Neuronal stem cell (in vitro differentiated cells): Measurements from ENCODE around the gene MAD1L1.

ENCODE experiments used
- DNase-seq: peaks from one replicate; pipeline ENCODE4 v3.0.0-alpha.2; 2013; ENCODE audit warnings: low spot score
- H2AFZ ChIP-seq: one replicate; pipeline ENCODE4 v1.6.1; 2013; ENCODE audit warnings: mild to moderate bottlenecking, low read length, inconsistent platforms
- H2AK5ac ChIP-seq: 2 replicates; pipeline ENCODE4 v1.6.1; 2013; ENCODE audit warnings: low read depth, mild to moderate bottlenecking, inconsistent platforms, low read length, moderate library complexity, mixed read lengths
- H2BK120ac ChIP-seq: 2 replicates; pipeline ENCODE4 v1.6.1; 2013; ENCODE audit warnings: low read depth, mild to moderate bottlenecking, inconsistent platforms, low read length, moderate library complexity, mixed read lengths
- H2BK12ac ChIP-seq: one replicate; pipeline ENCODE4 v1.6.1; 2013; ENCODE audit warnings: low read length, inconsistent platforms
- H2BK15ac ChIP-seq: 2 replicates; pipeline ENCODE4 v1.6.1; 2013; ENCODE audit warnings: mild to moderate bottlenecking, low read length, inconsistent platforms, mixed read lengths
- H2BK5ac ChIP-seq: one replicate; pipeline ENCODE4 v1.6.1; 2013; ENCODE audit warnings: inconsistent platforms, mild to moderate bottlenecking, low read length, moderate library complexity
- H3K14ac ChIP-seq: one replicate; pipeline ENCODE4 v1.6.1; 2013; ENCODE audit warnings: low read length, inconsistent platforms
- H3K18ac ChIP-seq: 2 replicates; pipeline ENCODE4 v1.6.1; 2013; ENCODE audit warnings: low read length, inconsistent platforms
- H3K23ac ChIP-seq: 2 replicates; pipeline ENCODE4 v1.6.1; 2013; ENCODE audit warnings: low read depth, mild to moderate bottlenecking, mixed read lengths, low read length, inconsistent platforms; ENCODE audit not compliant: poor library complexity
- H3K27ac ChIP-seq: replicated peaks from 3 replicates; pipeline ENCODE4 v1.5.1; 2013; ENCODE audit warnings: low read length, inconsistent platforms
- H3K27me3 ChIP-seq, 3 experiments: 2 replicates each; pipeline ENCODE4 v1.6.1; 2013; ENCODE audit warnings: low read length in 3 of 3, mild to moderate bottlenecking in 2 of 3, inconsistent platforms in 1 of 3, low read depth in 1 of 3, mixed read lengths in 1 of 3, moderate library complexity in 1 of 3; ENCODE audit not compliant: control insufficient read depth in 3 of 3, insufficient read depth in 3 of 3
- H3K36me3 ChIP-seq, 2 donors: replicated peaks in 1 of 2; 2 replicates each; pipeline ENCODE4 v1.6.1; 2013; ENCODE audit warnings: low read length in 2 of 2; ENCODE audit not compliant: control insufficient read depth in 2 of 2, insufficient read depth in 2 of 2
- H3K4ac ChIP-seq: 2 replicates; pipeline ENCODE4 v1.6.1; 2013; ENCODE audit warnings: inconsistent platforms, mild to moderate bottlenecking, low read length, moderate library complexity
- H3K4me1 ChIP-seq, 2 donors: 1 replicate in 1 of 2; 2 replicates in 1 of 2; pipeline ENCODE4 v1.6.1; 2013; ENCODE audit warnings: low read length in 2 of 2, low read depth in 1 of 2; ENCODE audit not compliant: control insufficient read depth in 2 of 2, insufficient read depth in 1 of 2
- H3K4me2 ChIP-seq: one replicate; pipeline ENCODE4 v1.6.1; 2013; ENCODE audit warnings: mild to moderate bottlenecking, low read length, inconsistent platforms; ENCODE audit not compliant: insufficient read depth, poor library complexity, severe bottlenecking
- H3K4me3 ChIP-seq, 2 donors: 2 replicates each; pipeline ENCODE4 v1.5.1; 2013; ENCODE audit warnings: low read length in 2 of 2, mild to moderate bottlenecking in 2 of 2, inconsistent platforms in 1 of 2, moderate library complexity in 1 of 2
- H3K79me1 ChIP-seq: one replicate; pipeline ENCODE4 v1.6.1; 2013; ENCODE audit warnings: low read depth, mild to moderate bottlenecking, inconsistent platforms, low read length, moderate library complexity
- H3K9ac ChIP-seq: one replicate; pipeline ENCODE4 v1.6.1; 2013; ENCODE audit warnings: mild to moderate bottlenecking, low read depth, low read length, inconsistent platforms; ENCODE audit not compliant: poor library complexity
- H3K9me3 ChIP-seq, 2 donors: replicated peaks in 1 of 2; 2 replicates each; pipeline versions ENCODE3 to v1.6.1; 2013; ENCODE audit warnings: low read length in 2 of 2, mild to moderate bottlenecking in 2 of 2, inconsistent platforms in 1 of 2, low read depth in 1 of 2, mixed read lengths in 1 of 2, moderate library complexity in 1 of 2; ENCODE audit not compliant: control insufficient read depth in 2 of 2, insufficient read depth in 1 of 2
- H4K8ac ChIP-seq: one replicate; pipeline ENCODE4 v1.6.1; 2013; ENCODE audit warnings: low read depth, mild to moderate bottlenecking, inconsistent platforms, low read length, moderate library complexity
- H4K91ac ChIP-seq: one replicate; pipeline ENCODE4 v1.6.1; 2013; ENCODE audit warnings: low read length, low read depth, mild to moderate bottlenecking, inconsistent platforms; ENCODE audit not compliant: poor library complexity
- WGBS, 2 donors: extraction: QIAGEN DNeasy Blood & Tissue Kit; methylation state at CpG; one replicate each; pipeline ENCODE4 v1.1.7; 2013; ENCODE audit warnings: missing lambda C conversion rate in 2 of 2, mixed read lengths in 1 of 2; ENCODE audit not compliant: insufficient read length in 2 of 2, insufficient replicate concordance in 1 of 2; ENCODE audit errors: extremely low coverage in 2 of 2; 5-methylcytosine and 5-hydroxymethylcytosine counted together

Gene MAD1L1

GRCh38 chr7:2072042-2072441, 160.7 kb downstream of the MAD1L1 start:
- Histone ChIP-seq H2BK5ac (no peak overlapping the region), H3K9ac (no peak overlapping the region), H3K79me1 (no peaks in the 10 kb centered on the region), H3K4me1 (peaks cover 22 to 31% of the 10 kb centered on the region in 2 donors), H3K14ac (no peak overlapping the region), H3K23ac (no peak overlapping the region), H2BK12ac (no peak overlapping the region), H4K8ac (no peak overlapping the region), H3K4ac (no peak overlapping the region), H3K18ac (no peak overlapping the region), H2AFZ (no peak overlapping the region), H2BK120ac (no peak overlapping the region), H3K27me3 (peaks cover 0 to 2% (median 0%) of the 10 kb centered on the region in 3 experiments), H3K4me2 (no peak overlapping the region), H4K91ac (no peak overlapping the region), H3K9me3 (peaks cover 3 to 5% of the 10 kb centered on the region in 2 donors), H3K27ac (no peak overlapping the region), H3K4me3 (no peak overlapping the region), H2AK5ac (no peak overlapping the region), H2BK15ac (no peak overlapping the region), H3K36me3 (peaks cover 16 to 19% of the 10 kb centered on the region in 2 donors)
- no peak for DNase-seq
- WGBS, 2 donors: no CpG with 5 or more reads among the region's 12 CpGs

GRCh38 chr7:2071133-2071832, 161.5 kb downstream of the MAD1L1 start:
- H3K36me3 ChIP-seq: peaks cover 11 to 21% of the 10 kb centered on the region in 2 donors
- peak; percentile 37 for DNase-seq
- no peaks in the 10 kb centered on the region for H3K79me1 ChIP-seq
- H2AFZ ChIP-seq: no peak overlapping the region
- no peak overlapping the region for H2BK5ac ChIP-seq
- no CpG with 5 or more reads among the region's 25 CpGs for WGBS, 2 donors
- H3K18ac ChIP-seq: peak overlapping the region; percentile 22
- no peak overlapping the region for H3K4me2 ChIP-seq
- H2BK120ac ChIP-seq: no peak overlapping the region
- H2AK5ac ChIP-seq: peak overlapping the region; percentile 80
- no peak overlapping the region for H2BK12ac ChIP-seq
- no peak overlapping the region for H3K27ac ChIP-seq
- no peak overlapping the region for H3K14ac ChIP-seq
- peaks cover 24 to 31% of the 10 kb centered on the region in 2 donors for H3K4me1 ChIP-seq
- no peak overlapping the region for H4K91ac ChIP-seq
- no peak overlapping the region for H4K8ac ChIP-seq
- H3K9ac ChIP-seq: no peak overlapping the region
- H3K23ac ChIP-seq: no peak overlapping the region
- H3K9me3 ChIP-seq: peaks cover 2 to 3% of the 10 kb centered on the region in 2 donors
- no peak overlapping the region for H2BK15ac ChIP-seq
- H3K27me3 ChIP-seq: peaks cover 0 to 2% (median 0%) of the 10 kb centered on the region in 3 experiments
- no peak overlapping the region for H3K4ac ChIP-seq
- H3K4me3 ChIP-seq: no peak overlapping the region

GRCh38 chr7:2070151-2070763, 162.5 kb downstream of the MAD1L1 start:
- H3K18ac ChIP-seq: peak overlapping the region; percentile 92
- no peak overlapping the region for H3K23ac ChIP-seq
- no peak overlapping the region for H3K4me2 ChIP-seq
- no peak overlapping the region for H3K4me3 ChIP-seq
- no CpG with 5 or more reads among the region's 20 CpGs for WGBS, 2 donors
- no peak overlapping the region for H2AFZ ChIP-seq
- H3K9me3 ChIP-seq: peaks cover 2 to 3% of the 10 kb centered on the region in 2 donors
- peak overlapping the region; percentile 7 for H2BK12ac ChIP-seq
- H3K4ac ChIP-seq: no peak overlapping the region
- no peak overlapping the region for H2BK120ac ChIP-seq
- H3K27me3 ChIP-seq: peaks cover 0 to 2% (median 0%) of the 10 kb centered on the region in 3 experiments
- H2BK5ac ChIP-seq: peak overlapping the region; percentile 90
- H4K91ac ChIP-seq: peak overlapping the region; percentile 44
- peak overlapping the region; percentile 28 for H2BK15ac ChIP-seq
- H3K14ac ChIP-seq: peak overlapping the region; percentile 72
- no peak overlapping the region for H4K8ac ChIP-seq
- H3K27ac ChIP-seq: peak overlapping the region; percentile 93
- DNase-seq: no peak
- peak overlapping the region; percentile 36 for H3K9ac ChIP-seq
- peak overlapping the region; percentile 70 for H2AK5ac ChIP-seq
- H3K4me1 ChIP-seq: peaks cover 33 to 34% of the 10 kb centered on the region in 2 donors
- peaks cover 11 to 25% of the 10 kb centered on the region in 2 donors for H3K36me3 ChIP-seq
- no peaks in the 10 kb centered on the region for H3K79me1 ChIP-seq

GRCh38 chr7:2069472-2069860, 163.3 kb downstream of the MAD1L1 start:
- peak overlapping the region; percentile 90 for H2BK5ac ChIP-seq
- H3K9ac ChIP-seq: no peak overlapping the region
- no peak overlapping the region for H2BK12ac ChIP-seq
- H4K91ac ChIP-seq: no peak overlapping the region
- H3K9me3 ChIP-seq: peaks cover 2 to 3% of the 10 kb centered on the region in 2 donors
- H3K4me1 ChIP-seq: peaks cover 33 to 36% of the 10 kb centered on the region in 2 donors
- no peak overlapping the region for H3K14ac ChIP-seq
- WGBS, 2 donors: no CpG with 5 or more reads among the region's 17 CpGs
- H3K27ac ChIP-seq: peak overlapping the region; percentile 93
- H3K36me3 ChIP-seq: peaks cover 12 to 32% of the 10 kb centered on the region in 2 donors
- no peak overlapping the region for H3K4ac ChIP-seq
- H2BK120ac ChIP-seq: peak overlapping the region; percentile 51
- DNase-seq: peak; percentile 57
- H3K18ac ChIP-seq: no peak overlapping the region
- H2AFZ ChIP-seq: peak overlapping the region; percentile 73
- no peak overlapping the region for H3K4me3 ChIP-seq
- no peak overlapping the region for H4K8ac ChIP-seq
- H3K79me1 ChIP-seq: no peaks in the 10 kb centered on the region
- peak overlapping the region; percentile 28 for H2BK15ac ChIP-seq
- H2AK5ac ChIP-seq: peak overlapping the region; percentile 70
- H3K4me2 ChIP-seq: no peak overlapping the region
- no peak overlapping the region for H3K23ac ChIP-seq
- peaks cover 0 to 2% (median 0%) of the 10 kb centered on the region in 3 experiments for H3K27me3 ChIP-seq
